Fibroblast of skin of right biceps (primary cell): ENCODE measurements around the gene KIRREL3.
A peak's percentile ranks its signal among the peaks of the same experiment; 100 is the strongest.

Experiments used
- DNase-seq: peaks from one replicate; pipeline ENCODE4 v3.0.0-alpha.2; 2013

KIRREL3 gene

DNA sequence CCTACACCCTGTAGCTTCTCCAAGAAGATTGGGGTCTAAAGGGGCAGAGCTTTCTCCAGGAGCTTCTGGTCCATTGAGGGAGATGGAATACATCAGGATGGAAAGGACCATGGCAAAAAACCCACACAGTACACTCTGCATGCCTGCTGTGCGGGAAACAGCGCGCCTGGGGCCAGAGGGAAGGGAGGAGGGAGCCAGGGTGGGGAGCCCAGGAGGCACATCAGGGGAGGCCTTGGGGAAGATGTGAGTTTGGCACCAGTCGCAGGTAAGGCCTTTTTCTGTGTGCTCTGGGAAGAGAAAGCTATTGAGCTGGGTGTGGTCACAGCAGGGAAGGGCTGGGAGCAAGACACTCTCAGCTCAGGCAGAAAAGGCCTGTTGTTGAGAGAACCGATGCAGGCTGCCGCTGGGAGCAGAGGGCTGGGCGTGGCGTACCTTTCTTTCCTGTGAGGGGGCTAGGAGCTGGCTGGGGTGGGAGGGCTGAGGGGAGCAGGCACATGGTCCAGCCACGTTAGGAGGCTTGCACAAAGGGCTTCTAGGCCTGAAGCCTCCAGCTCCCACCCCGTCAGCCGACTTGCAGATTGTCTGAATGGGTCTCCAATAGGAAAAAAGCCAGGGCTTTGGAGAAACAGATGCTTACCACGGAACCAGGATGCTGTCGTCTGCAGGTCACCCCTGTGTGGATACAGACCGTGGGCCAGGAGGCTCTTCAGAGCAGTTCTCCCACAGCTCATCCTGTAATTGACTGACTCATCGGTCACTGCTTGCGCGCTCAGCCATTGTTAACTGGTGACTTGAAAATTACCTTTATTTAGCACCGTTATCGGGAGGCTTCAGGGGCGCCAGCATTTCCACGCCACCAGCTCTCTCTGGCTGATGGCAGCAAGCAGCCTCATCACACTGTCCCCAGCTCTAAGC lies 407.8 kb downstream of the KIRREL3 start:
- no peak for DNase-seq

DNA sequence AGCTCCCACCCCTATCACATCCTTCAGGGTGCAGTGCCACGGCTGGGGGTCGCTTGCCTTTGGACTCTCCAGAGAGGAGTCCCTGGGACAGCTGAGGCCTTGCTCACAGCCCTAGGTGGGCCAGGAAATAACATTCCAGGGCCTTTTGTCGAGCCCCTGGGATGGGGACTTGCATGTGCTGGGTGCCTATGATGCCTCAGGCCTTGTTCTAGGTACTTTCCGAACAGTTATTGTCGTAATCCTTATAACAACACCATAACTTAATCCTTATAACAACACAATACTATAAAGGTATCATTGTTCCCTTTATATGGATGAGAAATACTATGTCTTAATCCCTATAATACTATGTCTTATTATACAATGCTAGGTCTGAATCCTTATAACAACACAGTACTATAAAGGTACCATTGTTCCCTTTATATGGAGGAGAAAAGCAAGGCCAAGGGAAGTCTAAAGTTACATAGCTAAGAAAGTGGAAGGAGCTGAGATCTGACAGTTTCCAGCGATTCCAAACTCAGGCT lies 408.5 kb downstream of the KIRREL3 start:
- no peak for DNase-seq

DNA sequence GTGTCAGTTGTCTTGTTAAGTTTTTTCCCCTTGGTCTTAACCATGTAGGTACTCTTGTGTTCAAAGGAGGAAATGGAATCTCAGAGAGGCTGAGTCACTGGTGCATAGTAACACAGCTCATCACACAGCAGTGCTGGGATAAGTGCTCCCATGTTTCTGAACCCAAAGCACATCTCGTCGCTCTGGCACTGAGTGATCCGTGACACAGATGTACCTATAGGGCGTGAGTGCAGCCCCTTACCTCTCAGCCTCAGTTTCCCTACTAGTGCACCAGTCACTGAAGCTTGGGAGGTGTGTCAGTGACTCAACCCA lies 411.1 kb downstream of the KIRREL3 start:
- DNase-seq: peak; percentile 21

DNA sequence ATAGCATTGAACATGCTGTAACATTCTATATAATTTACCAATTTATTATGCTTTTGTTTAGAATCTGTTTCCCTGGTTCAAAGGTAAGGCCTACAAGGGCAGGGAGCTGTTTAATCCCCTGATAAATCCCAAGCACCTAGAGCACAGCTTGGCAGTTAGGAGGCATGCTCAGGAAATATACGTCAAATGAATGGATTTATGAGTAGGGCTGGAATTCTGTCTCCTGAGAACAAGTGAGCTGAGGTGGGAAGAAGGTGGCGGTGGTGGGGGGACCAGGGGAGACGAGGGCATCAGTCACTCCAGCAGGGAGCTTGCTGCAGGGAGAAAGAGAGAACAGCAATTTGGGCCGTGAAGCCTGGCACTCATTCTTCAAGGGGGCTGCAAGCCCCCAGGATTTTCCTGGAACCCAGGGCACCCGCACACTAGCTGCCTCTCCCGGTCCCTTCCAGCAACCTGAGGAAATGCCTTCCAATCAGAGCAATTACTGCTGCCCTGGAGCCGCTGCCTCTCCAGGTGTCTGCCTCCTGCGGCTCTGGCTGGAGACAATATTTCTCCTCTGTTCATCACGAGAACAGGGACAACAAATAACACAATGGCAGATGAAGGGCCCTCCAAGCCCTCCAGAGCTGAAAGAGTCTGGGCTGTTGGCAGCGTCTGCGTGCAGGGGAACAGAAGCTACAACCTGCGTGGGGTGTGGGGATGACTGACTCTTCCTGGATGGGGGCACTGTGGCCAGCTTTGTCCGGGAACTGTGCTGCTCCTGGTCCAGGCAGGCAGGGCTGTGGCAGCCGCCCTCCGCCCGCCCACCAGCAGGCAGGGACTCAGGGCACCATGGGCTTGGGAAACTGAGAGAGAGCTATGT lies 411.7 kb downstream of the KIRREL3 start:
- DNase-seq: no peak

DNA sequence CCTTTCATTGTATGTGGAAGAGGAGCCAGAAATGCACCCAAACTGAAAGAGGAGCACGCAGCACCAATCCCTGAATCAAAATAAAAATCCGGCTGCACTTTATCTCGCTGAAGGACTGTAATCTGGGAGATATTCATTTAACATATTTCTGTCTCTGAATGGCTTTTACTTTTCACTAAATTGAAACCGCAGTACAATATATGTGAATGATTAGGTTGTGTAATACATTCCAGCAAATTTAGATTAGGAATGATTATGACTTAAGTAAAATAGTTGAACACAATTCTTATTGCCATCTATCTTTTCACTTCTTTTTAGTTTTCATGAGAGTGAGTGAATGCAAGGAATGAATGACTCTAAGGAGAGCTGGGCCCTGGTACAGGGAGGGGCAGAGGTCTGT lies 413.0 kb downstream of the KIRREL3 start:
- DNase-seq: peak; percentile 61

DNA sequence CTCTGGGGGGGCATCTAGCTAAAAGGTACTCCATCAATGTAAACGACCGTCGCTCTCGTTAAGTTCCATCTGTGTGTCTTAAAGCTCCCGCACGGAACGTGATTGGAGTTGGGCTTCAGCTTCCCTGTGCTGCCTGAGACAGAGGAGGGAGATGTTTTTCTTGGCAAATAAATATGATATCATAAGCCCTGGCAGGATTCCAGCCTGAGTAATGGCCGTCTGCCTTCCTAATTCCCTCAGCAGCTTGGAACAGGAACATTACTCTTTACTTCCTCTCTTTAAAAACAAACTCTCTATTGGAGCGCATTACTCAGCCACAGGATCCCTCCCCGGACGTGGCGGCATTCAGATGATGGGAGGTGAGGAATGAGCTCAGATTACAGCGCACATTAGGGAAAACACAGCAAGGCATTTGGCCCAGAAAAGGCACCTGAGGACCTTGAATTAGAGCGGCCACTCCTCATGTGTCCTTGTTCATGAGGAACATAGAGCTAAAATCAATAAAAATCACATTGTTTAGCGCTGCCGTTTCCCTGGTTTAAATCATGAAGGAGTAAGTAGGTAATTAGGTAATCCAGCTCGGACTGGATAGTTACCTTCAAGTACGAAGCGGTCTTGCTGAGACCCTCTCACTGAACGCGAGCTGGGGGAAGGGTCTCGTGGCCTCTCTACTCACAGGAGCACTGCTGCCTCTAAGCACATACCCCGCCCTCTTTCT lies 414.6 kb downstream of the KIRREL3 start:
- DNase-seq: peak; percentile 98

DNA sequence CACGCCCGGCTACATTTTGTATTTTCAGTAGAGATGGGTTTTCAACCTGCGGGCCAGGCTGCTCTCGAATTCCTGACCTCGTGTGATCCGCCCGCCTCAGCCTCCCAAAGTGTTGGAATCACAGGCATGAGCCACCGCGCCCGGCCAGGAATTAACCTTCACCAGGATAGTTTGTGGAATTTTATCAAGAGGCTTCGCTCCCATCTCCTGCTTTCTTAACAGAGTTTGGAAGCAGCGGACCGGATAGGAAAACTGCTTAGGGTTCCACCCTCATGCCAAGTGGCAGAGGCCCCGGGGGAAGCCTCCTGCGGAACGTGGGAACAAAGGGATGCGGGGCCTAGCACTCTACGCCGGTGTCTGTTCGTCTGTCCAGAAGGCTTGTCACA lies 415.2 kb downstream of the KIRREL3 start:
- DNase-seq: no peak

DNA sequence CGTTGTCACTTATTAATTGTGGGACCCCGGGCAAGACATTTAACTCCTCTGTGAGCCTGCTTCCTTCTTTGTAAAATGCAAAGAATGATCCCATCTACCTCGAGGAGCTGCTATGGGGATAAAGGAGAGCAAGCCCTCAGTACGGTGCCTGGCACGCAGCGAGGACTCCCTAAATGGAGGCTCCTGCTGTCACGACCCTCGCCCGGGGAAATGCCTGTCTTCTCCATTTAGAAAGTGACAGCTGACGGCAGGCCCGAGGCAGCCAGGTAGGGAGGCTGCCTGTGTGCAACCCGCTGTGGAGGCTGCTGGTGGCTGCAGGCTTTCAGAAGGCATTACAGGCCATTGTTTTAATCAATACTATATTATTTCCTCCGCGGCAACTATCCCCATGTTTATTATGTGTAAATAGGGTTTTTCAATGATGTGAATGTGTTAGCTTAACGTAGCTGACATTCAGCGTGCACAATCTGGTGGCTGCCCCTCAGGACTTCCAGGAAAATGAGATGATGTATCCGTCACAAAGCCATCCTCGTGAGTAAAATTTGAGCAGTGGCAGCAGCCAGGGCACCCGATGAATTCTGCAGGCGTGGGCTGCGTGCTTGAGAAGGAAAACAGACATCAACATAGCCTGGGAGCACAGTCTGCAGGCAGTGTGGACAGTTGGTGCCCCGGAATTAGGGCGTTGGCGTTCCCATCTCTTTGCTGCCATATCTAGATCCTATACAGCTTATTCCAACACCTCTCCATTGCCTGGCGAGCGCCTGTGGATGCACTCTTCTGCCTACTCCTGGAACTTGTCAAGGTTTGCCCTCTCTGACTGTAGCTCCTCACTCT lies 416.8 kb downstream of the KIRREL3 start:
- DNase-seq: no peak

DNA sequence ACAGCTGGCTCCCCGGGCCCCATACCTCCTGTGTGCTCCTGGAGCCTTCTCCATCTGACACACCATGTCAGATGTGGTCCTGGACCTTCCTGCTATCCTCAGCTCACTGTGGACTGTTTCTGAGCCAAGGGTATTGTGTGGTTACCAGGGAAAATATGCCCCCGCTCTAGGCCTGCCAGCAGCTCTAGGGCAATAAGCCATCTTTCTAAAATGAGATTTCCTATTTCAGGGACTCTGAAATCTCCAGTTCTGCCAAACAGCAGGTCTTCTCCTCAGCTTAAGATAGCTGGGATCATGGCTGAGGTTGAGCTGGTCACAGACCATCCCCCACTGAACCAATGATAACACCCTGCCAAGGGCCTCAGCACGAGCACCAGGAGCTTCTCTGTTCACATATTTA lies 417.5 kb downstream of the KIRREL3 start:
- DNase-seq: no peak

DNA sequence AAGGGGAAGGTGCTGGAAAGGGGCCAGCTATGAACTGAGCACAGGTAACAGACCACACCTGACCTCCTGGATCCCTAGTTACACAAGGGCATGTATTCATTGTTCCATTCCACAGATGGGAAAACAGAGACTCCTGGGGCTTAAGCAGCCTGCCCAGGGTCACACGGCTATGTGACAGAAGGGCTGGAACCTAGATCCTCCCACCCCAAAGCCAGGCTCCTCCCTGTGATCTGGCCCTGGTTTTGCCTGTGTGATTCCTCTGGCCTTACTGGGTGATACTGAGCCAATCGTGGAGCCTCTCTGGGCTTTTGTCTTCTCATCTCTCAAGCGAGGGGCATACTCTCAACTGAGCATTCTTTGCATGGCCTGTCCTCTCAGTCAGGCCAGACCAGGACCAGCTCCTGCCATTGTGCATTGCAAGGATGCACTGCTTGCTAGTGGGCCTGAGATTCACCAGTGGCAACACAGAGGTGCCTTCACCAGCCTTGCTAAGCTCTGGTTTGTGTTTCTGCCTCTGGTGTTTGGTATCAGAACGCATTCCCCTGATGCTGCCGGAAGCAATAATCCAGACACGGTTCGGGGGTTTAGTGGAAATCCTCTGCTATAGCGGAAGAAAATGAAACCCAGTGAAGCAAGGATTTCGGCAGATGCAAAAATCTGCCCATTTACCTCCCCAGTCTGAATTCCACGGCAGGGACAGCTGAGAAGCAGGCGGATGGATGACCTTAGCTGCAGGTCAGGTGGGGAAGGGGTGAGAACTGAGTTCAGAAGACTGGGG lies 418.5 kb downstream of the KIRREL3 start:
- no peak for DNase-seq

DNA sequence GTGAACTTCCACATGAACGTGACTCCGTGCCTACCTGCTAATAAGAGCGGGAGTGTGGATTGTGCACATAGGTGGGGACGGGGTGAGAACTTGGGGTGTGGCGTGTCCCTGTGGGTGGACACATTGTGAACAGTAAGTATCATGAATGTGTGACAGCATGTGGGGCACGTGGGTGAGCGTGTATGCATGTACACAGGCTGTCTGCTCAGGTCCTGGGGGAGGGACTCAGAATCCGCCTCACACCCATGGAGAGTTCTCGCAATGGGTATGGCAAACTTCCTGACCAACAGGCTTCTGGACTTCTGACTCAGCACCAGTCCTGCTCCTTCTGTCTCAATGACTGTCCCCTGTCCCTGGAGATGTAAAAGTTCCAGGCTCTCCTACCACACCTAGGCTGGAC lies 422.1 kb downstream of the KIRREL3 start:
- no peak for DNase-seq

DNA sequence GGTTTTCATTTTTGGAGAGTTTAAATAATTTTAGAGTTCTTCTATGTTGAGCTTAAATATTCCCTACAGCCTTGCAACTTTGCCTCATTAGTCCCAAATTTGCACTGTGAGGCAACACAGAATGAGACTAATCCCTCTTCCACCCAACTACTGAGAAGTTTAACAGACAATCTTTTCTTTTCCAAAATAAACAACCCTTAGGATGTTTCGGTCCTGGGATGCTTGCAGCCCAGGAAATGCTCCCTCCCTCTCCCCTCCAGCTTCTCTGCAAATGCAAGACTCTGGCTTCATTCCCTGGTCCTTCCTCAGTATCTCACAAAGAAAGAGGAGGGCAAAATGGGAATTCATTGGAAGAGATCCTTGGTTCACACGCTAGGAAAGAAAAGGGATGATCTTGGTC lies 422.5 kb downstream of the KIRREL3 start:
- no peak for DNase-seq

DNA sequence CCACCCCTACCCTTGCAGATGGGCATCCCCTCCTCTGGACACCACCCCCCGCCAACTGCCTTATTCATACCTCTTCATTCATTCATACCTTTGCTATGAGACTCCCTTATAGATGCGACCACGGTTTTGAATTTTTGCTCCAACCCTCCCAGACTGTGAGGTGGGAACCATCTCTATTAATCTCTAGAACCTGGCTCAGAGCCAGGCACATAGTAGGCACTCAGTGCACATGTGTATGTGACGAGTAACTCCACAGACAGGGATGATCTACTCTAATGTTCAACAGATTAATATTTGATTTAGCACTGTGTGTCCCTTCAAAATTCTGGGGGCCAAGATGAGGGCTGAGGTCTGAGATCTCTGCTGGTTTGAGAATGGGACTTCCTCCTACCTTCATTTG lies 424.7 kb downstream of the KIRREL3 start:
- no peak for DNase-seq

DNA sequence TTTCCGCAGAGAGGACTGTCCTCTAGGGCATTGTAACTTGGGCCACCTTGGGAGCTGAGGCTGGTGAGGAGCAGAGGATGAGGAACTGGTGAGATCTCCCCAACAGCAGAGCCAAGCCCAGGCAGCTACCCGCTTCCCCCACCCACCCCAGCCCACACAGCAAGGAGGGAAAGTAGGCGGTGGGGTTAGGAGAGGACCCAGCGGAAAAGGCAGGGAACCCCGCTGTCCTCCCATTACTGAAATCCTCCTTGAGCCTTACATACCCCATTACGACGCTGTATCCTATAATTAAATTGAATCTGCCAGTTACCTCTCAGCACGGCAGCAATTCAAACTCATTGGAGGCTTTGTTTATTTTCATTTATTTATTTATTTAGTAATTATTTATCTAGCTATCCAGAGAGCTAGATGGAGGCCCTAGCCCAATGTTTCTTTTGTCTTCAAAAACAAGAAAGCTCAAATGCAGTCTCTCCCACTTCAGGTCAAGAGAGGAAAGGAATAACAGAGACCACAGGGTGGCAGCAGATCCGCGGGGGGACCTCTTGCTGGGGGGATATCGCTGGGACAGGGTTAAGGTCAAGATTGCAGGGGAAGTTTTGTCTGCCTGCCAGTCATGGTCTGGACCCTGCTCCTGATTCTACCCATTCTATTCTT lies 427.1 kb downstream of the KIRREL3 start:
- no peak for DNase-seq

DNA sequence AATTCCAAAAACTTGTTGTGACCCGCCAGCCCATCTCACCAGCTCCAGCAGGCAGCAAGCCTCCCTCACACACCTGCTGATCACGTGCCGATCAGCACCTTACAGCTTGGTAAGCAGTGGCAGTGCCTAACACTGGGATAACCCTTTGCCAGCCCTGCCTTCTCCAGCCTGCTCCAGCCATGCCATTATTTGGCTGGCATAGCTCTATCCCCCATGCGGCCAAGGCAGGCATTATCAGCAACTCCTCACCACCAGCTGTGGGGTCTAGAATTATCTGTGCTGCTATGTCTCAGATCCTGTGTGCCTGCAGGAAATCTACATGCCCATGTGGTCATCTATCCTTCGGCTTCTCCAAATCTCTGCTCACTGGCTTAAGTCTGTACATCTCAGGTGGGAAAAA lies 430.1 kb downstream of the KIRREL3 start:
- DNase-seq: no peak

DNA sequence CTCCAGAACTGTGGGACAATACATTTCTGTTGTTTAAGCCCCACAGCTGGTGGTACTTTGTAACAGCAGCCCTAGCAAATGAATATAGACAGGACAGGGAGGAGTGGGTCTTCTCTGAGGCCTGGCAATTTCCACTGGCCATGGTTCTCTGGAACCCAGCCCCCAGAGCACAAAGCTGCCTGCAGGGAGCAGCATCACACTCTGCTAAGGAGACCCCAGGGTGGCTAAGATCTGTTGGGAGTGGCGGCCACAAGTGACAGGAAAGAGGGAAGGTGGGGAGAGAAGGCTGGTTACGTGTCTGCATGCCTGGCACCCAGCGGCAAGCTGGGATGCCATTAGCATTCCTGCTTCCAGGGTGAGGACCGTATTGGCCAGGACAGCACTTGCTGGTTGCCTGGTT lies 433.2 kb downstream of the KIRREL3 start:
- no peak for DNase-seq

DNA sequence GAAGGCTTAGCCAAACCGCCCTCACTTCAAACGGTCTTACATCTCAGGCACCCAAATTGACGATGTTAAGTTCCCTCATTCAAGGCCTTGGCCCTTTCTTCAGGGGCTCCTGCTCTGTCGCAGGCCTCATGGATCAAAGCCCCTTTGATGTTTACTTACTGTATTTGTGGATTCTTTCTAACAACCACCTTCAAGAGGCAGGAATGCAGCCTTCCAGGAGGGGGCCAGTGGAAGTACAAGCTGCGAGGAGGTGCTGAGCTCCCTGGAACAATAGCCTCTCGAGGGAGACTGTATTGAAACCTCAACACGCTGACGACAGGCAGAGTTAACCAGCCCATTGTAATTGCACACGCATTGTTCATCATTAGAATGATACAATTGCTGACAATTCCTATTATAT lies 436.0 kb downstream of the KIRREL3 start:
- no peak for DNase-seq

DNA sequence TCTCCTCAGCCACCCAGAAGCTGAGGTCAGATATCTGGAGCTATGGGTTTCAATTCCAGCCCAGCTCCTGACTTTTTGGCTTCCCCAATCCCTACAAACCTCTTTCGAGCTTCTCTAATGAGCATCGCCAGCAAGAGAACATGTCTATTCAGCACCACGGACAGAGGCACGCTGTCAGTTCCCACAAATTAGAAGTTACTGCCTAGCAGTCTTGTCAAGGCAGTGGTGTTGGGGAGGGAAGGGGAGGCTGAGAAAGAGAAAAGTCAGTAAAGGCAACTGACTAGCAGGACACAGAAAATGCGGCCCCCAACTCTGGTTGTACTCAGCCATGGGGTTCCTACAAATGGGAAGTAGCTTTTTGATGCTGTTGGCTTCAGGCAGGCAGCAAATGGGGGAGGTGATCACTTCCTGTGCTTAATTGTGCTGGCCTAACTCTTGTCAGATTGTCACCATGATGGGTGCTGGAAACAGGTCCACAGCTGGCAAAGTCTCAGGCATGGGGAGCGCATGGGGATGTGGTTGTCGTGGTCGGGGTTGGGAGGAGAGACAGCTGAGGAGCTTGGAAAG lies 439.2 kb downstream of the KIRREL3 start:
- peak; percentile 72 for DNase-seq

DNA sequence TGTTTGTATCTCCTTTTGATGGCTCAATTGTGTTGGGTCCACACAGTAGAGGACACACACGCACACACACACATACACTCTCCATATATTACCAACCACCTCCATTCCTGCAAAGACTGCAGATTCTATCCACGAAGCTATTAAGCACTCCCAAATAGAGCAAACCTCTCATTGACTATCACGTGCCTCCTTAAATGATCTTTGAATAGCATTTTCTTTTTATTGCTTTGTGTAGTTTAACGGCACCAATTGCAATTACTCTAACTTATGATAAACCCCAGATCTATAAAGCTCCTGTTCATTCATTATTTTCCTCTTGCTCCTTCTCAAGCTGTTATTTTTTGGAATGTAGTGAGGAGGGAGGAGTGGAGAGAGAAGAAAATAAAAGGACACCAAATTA lies 440.3 kb downstream of the KIRREL3 start:
- no peak for DNase-seq
